Measurements from ENCODE around the gene ACCSL. TPM values are rescaled to one million over a fixed set of nuclear protein-coding genes. Genes with fewer than 3 reads are reported as not detected.
A peak's percentile ranks its signal among the peaks of the same experiment; 100 is the strongest.

Gene ACCSL
- polyA plus RNA-seq, 3 donors = 0.07 to 0.08 TPM; not detected in 1

DNA sequence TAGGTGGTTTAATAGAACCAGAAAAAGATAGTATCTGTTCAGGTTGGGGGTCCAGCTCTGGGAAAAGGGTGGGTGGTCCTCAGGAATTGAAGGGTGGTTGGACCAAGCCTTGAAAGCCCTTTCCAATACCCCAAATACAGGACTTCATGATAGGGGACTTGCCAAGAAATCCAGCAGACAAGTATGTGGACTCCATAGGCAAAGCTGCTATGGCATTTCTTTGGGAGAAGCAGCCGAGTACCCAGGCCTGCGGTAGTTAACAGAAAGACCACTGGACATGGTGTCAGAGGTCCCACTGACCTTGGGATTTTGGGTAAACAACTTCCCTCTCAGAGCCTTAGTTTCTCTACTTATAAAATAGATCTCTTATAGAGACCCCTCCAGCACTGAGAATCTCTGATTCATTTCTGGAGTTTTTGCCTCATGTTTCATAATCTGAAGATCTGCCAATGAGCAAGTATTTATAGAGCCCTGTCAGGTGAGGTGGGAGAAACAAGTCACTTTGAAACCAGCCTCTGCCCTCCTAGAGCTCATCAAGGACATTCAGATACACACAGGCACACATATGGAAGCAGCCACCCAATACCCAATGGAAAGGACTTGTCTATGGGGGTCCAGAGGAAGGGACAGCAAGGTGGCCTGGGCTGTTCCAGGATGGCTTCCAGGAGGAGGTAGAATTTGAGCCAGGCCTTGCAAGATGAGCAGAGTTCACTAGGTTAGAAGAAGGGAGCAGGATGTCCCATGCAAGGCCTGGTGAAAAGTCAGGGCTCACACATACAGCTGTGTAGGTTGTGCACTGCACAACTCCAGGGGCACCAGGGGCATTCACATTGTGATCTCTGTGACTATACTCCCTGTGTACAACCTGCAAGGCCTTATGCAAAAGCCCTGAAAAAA, 31.0 kb upstream of the ACCSL start:
- no peak for DNase-seq (ENCODE audit: extremely low read depth in 1 of 11, low read depth in 9 of 11, low spot score in 4 of 11)

DNA sequence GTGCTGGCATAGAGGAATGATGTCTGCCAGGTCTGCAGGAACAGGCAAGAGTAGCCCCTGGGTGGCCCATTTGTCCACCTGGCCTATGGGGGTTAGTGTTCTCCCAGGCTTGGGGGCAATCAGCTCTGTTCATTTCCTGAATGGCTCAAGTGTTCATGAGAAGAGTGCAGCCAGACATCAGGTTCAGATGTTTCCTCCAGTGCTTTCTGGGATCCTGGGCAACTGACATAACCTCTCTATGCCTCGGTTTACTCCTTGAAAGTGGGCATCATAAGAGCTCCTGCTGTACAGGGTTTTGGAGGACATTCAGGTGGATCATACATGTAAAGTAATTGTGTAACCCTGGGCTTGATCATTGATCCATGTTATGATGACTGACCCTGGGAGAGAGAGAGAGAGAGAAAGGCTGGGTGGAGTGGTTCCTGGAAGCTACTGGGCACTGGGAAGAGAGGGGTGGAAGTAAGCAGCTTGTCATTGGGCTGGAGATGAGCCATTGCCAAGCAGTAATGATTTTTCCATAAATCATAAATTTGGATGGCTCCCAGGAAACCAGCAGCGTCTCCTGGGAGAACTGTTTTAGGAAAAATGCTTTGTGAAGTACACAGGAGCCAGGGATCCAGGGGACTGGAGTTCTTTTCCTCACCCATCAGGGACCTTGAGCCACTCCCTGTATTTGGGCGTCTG, 30.2 kb upstream of the ACCSL start:
- no peak for DNase-seq (ENCODE audit: extremely low read depth in 1 of 11, low read depth in 9 of 11, low spot score in 4 of 11)

DNA sequence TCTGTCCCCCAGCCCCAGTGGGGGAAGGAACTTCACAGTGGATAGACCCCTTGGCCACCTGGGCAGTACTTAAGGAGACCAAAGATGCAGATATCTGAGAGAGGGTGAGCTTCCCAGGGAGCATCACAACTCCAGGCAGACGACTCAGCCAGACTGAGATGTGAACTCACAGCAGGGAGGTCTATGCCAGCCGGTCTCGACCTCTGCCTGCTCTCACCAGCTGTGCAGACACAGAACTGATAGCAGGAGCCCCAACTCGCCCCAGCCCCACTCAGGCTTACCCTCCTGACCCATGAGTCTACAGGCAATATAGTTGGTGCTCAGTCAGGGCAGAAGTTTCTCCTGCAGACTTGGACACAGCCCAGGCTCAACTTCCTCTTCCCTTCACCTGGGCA, 29.7 kb upstream of the ACCSL start:
- DNase-seq (ENCODE audit: extremely low read depth in 1 of 11, low read depth in 9 of 11, low spot score in 4 of 11) = no peak

DNA sequence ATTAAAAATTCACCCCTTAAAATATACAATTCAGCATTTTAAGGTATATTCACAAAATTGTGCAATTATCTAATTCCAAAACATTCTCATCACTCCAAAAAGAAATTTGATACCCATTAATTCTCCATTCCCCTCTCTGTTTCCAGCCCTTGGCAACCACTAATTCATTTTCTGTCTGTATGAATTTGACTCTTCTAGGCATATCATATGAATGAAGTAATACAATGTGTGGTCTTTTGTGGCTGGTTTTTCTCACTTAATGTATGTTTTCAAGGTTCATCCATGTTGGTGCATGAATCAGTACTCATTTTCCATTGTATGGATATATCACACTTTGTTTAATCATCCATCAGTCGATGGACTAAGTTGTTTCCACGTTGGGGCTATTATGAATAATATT, 29.0 kb upstream of the ACCSL start:
- DNase-seq (ENCODE audit: extremely low read depth in 1 of 11, low read depth in 9 of 11, low spot score in 4 of 11) = no peak

DNA sequence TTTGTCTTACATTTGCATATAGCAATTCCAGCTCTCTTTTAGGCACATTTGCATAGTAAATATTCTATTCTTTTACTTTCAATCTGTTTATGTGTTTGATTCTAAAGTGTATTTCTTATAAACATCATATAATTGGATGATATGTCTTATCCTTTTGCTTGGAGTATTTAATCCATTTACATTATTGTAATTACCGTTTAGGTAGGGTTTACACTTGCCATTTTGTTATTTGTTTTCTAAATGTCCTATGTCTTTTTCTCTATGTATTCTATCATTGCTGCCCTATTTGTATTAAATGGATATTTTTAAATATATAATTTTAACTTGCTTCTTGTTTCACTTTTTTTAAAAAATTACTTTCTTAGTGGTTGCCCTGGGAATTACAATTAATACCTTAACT, 22.8 kb upstream of the ACCSL start:
- DNase-seq (ENCODE audit: extremely low read depth in 1 of 11, low read depth in 9 of 11, low spot score in 4 of 11) = no peak

DNA sequence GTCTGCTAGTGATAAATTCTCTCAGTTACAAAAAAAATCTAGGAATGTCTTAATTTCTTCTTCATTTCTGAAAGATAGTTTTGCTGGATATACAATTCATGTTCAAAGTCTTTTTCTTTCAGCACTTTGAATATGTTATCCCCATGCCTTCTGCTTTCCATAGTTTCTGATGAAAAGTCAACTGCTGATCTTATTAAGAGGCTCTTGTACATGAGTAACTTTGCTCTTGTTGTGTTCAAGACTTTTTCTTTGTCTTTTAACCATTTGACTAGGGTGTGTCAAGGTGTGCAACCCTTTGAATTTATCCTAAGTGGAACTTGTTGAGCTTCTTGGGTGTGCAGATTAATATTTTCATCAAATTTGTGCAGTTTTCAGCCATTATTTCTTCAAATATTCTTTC, 22.1 kb upstream of the ACCSL start:
- DNase-seq (ENCODE audit: extremely low read depth in 1 of 11, low read depth in 9 of 11, low spot score in 4 of 11) = no peak

DNA sequence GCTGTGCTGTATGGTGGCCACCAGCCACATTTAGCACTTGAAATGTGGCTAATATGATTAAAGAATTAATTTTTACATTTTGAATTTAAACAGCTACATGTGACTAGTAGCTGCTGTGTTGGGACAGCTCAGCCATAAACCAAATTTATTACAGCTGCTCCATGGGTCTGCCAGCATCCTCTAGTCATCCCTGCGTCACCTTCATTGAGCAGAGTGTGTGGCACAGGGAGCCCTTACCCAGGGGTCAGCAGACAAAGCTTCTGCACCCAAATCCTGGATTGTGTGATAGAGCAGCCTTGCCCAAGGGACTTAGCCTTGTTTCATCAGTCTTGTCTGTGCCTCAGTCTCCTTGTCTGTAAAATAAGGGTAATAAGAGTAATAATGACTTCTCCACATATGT, 19.4 kb upstream of the ACCSL start:
- DNase-seq (ENCODE audit: extremely low read depth in 1 of 11, low read depth in 9 of 11, low spot score in 4 of 11) = no peak

DNA sequence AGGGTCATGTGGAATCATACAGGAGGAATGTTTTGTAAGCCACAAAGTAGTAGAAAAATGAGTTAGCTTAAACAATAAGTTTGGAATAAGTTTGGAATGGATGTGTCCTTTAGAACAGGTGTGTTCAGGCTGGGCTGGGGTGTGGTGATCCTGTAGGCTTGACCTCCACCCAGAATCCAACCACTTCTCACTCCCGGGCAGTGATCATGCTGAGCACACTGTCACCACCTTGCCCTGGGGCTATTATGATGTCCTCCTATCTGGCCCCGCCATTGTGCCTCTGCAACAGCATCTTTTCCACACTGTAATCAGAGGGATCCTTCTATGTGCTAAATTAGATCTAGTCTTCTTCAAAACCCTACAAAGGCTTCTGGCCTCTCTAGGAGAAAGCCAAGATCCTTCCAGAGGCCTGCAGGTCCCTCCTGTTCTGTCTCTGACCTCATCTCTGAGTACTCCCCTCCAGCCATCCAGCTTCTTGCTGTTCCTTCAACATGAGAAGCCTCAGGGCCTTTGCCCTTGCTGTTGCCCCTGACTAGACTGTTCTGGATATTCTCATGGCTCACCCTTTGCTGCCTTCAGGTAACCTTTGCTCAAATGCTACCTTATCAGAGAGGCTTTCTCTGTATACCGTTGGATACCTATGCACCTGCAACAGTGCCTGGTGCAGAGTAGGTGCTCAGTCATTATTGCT, 18.8 kb upstream of the ACCSL start:
- no peak for DNase-seq (ENCODE audit: extremely low read depth in 1 of 11, low read depth in 9 of 11, low spot score in 4 of 11)

DNA sequence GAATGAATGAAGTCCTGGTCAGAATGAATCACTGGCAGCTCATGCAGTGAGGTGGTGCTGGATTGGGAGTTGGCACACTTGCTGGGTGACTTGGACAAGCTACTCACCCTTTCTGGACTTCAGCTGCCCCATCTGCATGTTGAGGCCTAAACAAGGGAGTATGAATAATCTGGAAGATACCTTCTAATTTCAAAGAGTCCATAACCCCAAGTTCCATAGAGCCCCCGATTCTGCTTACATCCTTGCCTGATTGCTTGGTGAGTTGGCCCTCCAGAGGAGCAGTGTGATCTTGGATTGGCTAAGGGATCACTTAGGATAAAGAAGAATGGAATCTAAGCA, 18.3 kb upstream of the ACCSL start:
- no peak for DNase-seq (ENCODE audit: extremely low read depth in 1 of 11, low read depth in 9 of 11, low spot score in 4 of 11)

DNA sequence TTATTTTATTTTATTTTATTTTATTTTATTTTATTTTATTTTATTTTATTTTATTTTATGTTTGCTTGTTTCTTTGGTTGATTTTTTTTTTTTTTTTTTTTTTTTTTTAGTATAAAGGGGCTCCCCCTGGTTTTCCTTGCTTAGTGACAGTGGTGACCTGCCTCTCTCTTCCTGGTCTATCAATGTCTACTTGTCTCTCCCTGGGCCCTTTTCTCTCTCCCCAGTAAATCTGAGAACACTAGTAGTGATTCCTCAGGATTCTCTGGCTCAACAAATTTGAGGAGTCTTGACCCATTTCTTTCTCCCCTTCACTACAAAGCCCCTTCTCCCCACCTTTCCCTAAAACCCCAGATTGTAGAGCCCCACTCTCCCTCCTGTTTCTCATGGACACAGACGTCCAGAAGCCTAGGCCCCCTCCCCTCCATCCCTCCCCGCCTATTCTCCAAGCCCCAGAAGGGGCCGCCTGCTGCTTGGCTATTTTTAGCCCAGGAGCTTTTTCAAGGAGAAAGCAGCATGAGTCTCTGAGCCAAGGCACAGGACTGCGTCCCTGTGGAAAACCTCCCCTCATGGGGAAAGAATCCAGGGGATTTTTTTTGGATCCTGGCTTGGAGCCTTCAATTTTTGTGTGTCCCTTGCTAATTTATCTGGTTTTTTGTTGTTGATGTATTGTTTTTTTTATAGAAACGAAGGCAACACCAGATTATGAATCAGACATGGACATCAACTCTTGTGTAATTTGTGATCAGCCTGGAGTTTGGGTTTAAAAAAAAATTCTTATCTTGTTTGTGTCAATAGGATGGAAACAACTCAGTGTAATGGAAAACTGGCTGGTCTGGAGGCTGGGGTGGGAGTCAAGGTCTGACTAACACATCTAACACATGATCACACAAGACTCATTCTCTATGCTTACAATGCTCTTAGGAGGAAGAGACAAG, 17.5 kb upstream of the ACCSL start:
- peak in 5 of 11 donors; percentile 10 to 42 (median 30) for DNase-seq (ENCODE audit: extremely low read depth in 1 of 11, low read depth in 9 of 11, low spot score in 4 of 11)

DNA sequence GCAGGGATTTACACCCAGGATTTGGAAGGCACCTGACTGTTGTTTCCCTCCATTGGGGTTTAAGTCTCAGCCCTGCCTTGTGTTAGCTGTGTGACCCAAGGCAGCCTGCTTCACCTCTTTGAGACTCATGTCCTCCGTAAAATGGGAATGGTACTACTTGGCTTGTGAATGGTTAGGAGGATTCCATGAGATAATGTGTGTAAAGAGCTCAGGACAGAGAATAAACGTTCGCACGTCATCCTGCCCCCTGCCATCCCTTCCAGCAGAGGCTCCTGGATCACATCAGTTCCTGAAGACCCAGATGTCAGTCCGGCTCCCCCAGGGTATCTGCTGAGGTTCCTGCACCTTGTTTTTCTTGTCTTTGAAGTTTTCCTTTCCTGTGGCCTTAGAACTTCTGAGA, 16.8 kb upstream of the ACCSL start:
- no peak for DNase-seq (ENCODE audit: extremely low read depth in 1 of 11, low read depth in 9 of 11, low spot score in 4 of 11)

DNA sequence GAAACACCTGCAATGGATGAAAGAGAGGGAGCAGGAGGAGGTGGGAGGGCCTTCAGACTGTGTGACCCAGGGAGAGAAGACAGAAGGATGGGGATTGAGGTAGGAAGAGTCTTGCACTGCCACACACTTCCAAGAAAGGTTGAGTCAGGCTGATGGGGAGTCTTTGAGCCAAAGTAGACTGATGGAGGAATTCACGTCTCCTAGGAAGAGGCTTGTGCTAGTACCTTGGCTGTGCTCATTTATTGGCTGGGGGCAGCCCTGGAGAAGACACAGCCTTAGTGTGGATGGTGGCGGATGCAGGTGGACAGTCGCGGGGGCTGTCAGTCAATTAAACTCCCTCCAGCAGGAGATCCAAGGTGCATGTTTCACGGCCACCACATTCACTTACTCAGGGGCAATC, 16.2 kb upstream of the ACCSL start:
- DNase-seq (ENCODE audit: extremely low read depth in 1 of 11, low read depth in 9 of 11, low spot score in 4 of 11) = no peak

DNA sequence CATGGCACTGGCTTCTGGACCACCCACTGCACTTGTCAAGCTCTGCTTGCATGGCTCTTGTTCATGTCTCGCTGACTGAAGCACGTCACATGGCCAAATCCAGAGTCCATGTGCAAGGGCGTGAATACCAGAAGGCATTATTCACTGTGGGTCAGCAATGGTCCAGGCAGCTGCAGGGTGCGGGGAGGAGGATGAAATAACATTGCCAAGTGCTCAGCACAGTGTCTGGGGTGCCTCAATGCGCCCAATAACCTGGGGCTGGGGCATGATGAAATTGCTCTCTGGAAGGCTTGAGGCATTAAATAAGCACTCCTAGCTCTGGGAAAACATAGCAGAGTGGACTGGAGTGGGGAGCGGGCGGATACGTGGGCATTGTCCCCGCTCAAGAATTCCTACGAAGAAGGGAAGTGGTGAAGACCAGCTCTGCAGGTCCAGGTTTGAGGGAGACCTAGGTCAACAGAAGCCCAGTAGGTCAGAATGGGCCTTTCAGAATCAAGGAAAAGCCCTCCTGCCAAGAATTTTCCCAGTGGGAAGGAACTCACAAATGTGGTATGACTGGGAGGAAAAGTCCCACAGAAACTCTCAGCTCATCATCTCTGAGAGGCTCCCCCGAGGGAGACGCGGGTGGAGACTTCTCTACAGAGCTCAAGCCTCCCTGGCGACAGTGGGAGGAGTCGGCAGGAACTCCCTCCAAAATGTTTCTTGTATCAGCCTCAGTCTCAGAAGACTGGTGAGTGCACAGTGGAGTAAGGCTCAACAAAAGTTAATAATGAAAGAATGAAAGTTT, 15.3 kb upstream of the ACCSL start:
- DNase-seq (ENCODE audit: extremely low read depth in 1 of 11, low read depth in 9 of 11, low spot score in 4 of 11) = no peak

DNA sequence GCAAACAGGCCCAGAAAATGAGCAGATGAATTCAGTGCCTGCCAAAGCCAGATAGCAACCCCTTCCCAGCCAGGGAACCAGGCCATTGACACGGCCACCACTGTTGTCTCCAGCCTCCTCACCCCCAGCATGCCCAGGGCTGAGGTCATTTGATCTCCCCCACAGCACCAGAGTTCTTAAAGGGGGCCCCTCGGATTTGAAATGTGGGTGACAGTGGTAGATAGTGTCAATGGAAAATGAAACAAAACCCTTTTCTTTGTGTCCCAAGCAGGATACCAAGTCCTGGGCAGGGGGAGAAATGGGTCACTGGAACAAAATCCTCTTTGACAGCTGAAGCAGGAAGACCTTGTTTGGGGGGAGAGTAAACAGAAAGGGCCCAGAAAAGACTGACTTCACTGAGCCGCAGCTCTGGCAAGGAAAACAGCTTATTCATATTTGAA, 14.3 kb upstream of the ACCSL start:
- no peak for DNase-seq (ENCODE audit: extremely low read depth in 1 of 11, low read depth in 9 of 11, low spot score in 4 of 11)

DNA sequence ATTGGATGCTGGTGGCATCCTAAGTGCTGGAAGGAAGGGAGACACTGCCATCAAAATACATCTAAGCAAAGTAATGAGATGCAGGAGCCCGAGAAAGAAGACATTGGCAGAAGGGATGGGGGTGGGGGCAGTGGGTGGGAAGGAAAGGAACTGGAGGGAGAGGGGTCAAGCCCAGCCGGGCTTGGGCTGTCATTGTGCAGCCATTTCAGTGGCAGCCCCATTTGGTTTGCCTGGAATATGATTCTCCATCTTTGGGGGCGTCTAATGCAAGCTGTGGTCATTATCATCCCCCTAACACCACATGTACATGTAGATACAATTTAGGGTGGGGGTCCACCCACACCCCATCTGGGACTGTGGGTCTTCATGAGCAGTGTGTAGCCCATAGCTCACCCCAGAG, 13.9 kb upstream of the ACCSL start:
- no peak for DNase-seq (ENCODE audit: extremely low read depth in 1 of 11, low read depth in 9 of 11, low spot score in 4 of 11)

DNA sequence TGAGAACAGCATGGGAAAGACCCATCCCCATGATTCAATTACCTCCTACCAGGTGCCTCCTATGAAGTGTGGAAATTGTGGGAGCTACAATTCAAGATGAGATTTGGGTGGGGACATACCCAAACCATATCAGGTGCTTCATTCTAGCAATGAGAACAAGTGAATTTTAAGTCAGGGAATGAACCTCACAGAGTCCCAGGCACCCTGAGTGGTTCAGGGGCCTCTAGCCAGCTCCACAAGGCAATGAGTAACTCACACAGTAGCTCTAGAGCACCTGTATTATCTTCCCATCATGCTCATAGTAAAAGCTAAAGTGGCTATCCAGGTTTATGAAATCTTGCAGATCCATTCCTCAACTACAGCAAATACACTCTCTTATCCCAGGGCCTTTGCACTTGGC, 13.1 kb upstream of the ACCSL start:
- no peak for DNase-seq (ENCODE audit: extremely low read depth in 1 of 11, low read depth in 9 of 11, low spot score in 4 of 11)

DNA sequence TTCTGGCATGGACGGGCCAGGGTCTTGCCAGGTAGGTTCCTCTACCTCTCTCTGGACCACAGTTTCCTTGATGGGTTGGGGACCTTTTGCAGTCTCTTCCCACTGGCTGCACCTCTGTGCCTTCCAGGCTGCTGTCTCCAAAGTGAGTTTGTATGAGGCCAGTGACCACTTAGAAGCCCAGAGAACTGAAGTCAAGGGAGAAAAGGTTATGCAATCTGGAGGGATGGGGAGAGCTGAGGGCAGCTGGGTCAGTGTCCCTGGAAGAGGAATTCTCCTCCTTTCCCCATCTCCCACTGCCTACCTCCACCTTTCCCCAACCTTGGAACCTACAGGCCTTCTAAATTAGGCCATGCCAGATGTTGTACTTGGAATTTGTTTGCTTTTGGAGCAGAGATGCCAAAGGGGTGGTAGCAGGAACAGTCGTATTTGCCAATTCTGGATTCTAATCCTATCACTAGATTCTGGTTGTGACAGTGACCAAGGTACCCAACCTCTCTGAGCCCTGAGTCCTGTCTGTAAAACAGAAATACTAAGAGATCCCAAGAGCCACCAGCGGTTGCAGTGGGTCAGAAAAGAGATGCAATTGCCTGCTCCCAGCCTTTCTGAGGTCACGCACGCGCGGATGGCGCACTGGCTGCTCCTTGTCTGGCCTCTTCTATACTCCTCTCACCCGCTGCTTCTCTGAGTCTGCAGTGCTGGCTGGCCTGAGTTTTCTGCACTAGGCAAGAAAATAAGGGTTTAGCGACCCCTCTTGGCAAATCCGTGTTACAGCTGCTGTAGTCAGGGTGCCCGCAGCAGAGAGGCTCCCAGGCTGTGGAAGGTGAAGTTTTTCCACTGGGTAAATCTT, 10.7 kb upstream of the ACCSL start:
- DNase-seq (ENCODE audit: extremely low read depth in 1 of 11, low read depth in 9 of 11, low spot score in 4 of 11) = peak; percentile 51 to 78 (median 70)

DNA sequence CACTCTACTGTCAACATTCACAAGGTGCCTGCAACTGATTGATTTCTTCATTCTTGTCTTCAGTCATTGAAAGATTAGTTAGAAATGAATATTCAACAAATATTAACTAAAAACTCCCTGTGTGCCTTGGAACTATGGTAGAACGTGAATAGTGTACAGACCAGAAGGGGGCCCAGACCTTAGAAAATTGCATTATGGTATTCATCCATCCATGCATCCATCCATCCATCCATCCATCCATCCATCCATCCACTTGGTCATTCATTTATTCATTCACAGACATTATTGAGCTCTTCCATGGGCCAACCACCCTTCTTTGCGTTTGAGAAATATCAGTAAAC, 10.2 kb upstream of the ACCSL start:
- no peak for DNase-seq (ENCODE audit: extremely low read depth in 1 of 11, low read depth in 9 of 11, low spot score in 4 of 11)

Data from renal cortex interstitium (tissue), 11 donors.